Ovary (tissue), 3 donors: ENCODE results near the gene CPNE1.

Experiments used
- EP300 ChIP-seq: sonication (generic); formaldehyde crosslinking; IDR thresholded peaks from one replicate; pipeline ENCODE4 v1.6.1; 2017; ENCODE audit warnings: antibody characterized with exemption
- POLR2A ChIP-seq: fragments of 450-650 bp; IDR thresholded peaks from one replicate; pipeline ENCODE4 v1.6.1; 2017; ENCODE audit warnings: antibody characterized with exemption, mild to moderate bottlenecking, moderate library complexity
- TF ChIP-seq, protein P1 (sequence below), 3 donors: fragments of 450-650 bp in 2 of 3; fragments of 200-600 bp in 1 of 3; IDR thresholded peaks; one replicate each; pipeline versions ENCODE4 v1.5.1 to v1.8.0; 2016 to 2022; ENCODE audit warnings: antibody characterized with exemption in 3 of 3, mild to moderate bottlenecking in 1 of 3
- donor health status: DM: no; HTN: no; CAD: no.

DNA sequence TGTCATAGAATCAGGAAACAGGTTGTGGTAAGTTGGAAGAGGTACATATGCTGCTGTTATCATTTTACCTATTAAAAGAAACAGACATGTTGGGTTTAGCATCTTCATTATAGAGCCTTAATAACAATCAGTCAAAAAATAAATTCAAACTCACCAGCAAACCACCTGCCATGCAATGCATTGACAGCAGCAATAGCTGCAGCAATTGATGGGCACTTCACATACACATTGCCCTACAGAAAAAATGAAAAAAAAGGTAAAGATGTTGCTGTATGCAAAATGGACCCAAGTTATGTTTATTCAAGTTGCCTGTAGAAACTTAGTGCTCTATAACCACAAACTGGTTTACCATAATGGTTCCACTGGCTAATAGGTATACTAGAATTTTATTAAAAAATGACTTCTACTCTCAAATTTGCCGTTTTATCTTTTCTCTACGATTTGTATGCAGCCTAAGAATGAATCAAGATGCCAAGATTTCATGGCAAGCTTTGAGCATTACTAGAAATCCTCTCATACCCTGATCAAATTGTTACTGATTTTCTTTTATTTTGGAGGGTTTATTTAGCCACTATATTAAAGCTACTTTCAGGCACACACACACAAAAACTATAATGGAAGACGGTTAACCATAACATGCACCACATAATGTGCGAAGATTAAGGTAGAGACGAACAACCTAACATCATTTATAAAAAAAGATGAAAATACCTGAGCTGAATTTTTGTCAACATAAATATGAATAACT, 40.0 kb upstream of the CPNE1 start:
- TF ChIP-seq, protein P1, sequence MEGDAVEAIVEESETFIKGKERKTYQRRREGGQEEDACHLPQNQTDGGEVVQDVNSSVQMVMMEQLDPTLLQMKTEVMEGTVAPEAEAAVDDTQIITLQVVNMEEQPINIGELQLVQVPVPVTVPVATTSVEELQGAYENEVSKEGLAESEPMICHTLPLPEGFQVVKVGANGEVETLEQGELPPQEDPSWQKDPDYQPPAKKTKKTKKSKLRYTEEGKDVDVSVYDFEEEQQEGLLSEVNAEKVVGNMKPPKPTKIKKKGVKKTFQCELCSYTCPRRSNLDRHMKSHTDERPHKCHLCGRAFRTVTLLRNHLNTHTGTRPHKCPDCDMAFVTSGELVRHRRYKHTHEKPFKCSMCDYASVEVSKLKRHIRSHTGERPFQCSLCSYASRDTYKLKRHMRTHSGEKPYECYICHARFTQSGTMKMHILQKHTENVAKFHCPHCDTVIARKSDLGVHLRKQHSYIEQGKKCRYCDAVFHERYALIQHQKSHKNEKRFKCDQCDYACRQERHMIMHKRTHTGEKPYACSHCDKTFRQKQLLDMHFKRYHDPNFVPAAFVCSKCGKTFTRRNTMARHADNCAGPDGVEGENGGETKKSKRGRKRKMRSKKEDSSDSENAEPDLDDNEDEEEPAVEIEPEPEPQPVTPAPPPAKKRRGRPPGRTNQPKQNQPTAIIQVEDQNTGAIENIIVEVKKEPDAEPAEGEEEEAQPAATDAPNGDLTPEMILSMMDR (IDR thresholded peaks at IDR 0.05): no peak
- no peak for TF ChIP-seq POLR2A
- TF ChIP-seq EP300: no peak
